Measurements from ENCODE around the gene RALGAPA1. TPM values are rescaled to one million over a fixed set of nuclear protein-coding genes. Genes with fewer than 3 reads are reported as not detected.

RALGAPA1 gene
- total RNA-seq, 1 donor from 2014 or later = 45.7 TPM

DNA sequence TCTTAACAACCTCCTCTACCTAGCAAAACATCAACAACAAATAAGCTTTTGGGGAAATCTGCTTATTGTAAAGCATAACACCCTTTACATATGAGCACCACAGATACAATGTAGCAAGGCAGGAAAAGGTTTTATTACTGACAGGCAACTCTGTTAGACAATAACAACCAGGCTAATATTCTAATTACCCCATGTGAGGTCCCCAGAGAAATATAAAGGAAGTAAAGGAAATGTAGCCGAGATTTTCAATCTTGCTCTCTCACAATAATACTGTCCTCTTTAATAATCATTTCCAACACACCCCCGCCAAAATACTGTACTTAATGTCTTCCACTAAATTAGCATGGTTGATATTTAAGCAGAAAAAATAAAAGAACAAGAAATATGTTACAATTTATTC lies 289.1 kb downstream of the RALGAPA1 start:
- peaks cover 11% of the 10 kb centered on the region for H3K27me3 Mint-ChIP-seq
- H3K4me1 Mint-ChIP-seq (ENCODE audit: unreplicated experiment) = no peaks in the 10 kb centered on the region
- no peaks in the 10 kb centered on the region for H3K36me3 Mint-ChIP-seq
- H3K4me3 Mint-ChIP-seq = no peak overlapping the region
- DNase-seq (ENCODE audit: extremely low spot score, unreplicated experiment) = no peak
- no peak overlapping the region for H3K27ac Mint-ChIP-seq
- TF ChIP-seq, protein P1, sequence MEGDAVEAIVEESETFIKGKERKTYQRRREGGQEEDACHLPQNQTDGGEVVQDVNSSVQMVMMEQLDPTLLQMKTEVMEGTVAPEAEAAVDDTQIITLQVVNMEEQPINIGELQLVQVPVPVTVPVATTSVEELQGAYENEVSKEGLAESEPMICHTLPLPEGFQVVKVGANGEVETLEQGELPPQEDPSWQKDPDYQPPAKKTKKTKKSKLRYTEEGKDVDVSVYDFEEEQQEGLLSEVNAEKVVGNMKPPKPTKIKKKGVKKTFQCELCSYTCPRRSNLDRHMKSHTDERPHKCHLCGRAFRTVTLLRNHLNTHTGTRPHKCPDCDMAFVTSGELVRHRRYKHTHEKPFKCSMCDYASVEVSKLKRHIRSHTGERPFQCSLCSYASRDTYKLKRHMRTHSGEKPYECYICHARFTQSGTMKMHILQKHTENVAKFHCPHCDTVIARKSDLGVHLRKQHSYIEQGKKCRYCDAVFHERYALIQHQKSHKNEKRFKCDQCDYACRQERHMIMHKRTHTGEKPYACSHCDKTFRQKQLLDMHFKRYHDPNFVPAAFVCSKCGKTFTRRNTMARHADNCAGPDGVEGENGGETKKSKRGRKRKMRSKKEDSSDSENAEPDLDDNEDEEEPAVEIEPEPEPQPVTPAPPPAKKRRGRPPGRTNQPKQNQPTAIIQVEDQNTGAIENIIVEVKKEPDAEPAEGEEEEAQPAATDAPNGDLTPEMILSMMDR (conservative IDR thresholded peaks at IDR 0.05) = no peak
- H3K9me3 Mint-ChIP-seq = no peaks in the 10 kb centered on the region

DNA sequence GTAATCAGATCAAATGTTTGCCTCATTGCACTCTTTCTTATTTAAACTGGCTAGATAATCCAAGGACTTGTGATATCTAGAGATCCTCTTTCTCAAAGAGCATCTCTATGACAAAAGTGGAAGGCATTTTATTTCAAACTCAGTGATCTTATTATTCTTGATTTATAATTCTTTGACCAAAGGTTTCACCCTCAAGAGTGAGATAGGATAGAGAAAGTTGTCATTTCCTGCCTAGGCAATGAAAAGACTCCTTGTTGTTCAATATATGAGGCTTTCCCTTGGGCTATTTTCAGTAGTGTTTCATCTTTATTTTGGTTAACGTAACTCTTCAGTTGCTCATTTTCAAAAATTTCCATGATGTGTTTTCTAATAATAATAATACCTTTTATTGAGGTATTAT lies 293.2 kb downstream of the RALGAPA1 start:
- TF ChIP-seq, protein P1 (conservative IDR thresholded peaks at IDR 0.05) = no peak
- Mint-ChIP-seq H3K4me1 (ENCODE audit: unreplicated experiment) (no peaks in the 10 kb centered on the region), H3K9me3 (no peaks in the 10 kb centered on the region), H3K27ac (no peak overlapping the region), H3K36me3 (no peaks in the 10 kb centered on the region), H3K4me3 (no peak overlapping the region), H3K27me3 (peaks cover 7% of the 10 kb centered on the region)
- DNase-seq (ENCODE audit: extremely low spot score, unreplicated experiment) = no peak

DNA sequence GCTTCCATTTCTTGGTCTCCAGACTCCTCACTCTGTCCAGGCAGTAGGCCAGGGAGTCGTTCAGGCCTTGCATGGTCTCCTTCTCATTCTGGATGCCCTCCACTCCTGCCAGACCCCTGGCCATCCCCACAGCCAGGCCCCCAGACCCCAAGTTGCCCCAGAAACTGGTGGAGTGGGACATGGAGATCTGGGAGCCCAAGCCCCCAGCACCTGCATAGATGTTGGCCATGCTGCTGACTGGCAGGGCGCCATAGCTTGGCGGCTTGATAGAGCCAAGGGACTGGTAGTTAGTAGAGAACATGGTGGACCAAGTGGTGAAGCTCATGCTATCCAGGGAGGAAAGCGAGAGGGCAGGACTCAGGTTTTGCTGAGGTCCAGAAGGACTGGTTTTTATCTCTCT lies 296.3 kb downstream of the RALGAPA1 start:
- no peaks in the 10 kb centered on the region for H3K4me1 Mint-ChIP-seq (ENCODE audit: unreplicated experiment)
- no peak for DNase-seq (ENCODE audit: extremely low spot score, unreplicated experiment)

DNA sequence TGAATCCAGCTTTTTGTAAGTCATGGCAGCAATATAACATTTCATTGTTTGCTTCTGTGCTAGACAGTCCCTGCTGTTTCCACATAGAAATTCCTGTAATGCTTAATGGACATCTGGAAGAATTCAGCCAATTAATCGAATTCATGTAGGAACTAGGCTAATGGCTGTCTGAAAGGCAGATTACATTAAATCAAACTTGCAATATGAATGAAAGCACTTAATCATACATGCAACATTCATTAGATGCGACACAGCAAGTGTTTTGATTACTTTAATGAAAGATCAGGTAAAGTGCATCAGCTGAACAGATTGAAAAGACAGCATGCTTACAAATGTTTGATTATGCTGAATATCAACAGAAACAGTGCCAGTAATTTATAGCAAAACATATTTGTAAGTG lies 299.2 kb downstream of the RALGAPA1 start:
- peaks cover 10% of the 10 kb centered on the region for H3K27me3 Mint-ChIP-seq
- H3K4me3 Mint-ChIP-seq = no peak overlapping the region
- TF ChIP-seq, protein P1 (conservative IDR thresholded peaks at IDR 0.05) = no peak
- DNase-seq (ENCODE audit: extremely low spot score, unreplicated experiment) = no peak
- H3K9me3 Mint-ChIP-seq = no peaks in the 10 kb centered on the region
- no peak overlapping the region for H3K27ac Mint-ChIP-seq
- no peaks in the 10 kb centered on the region for H3K36me3 Mint-ChIP-seq
- H3K4me1 Mint-ChIP-seq (ENCODE audit: unreplicated experiment) = no peaks in the 10 kb centered on the region

More for the DNA sequence above, 296.3 kb downstream of the RALGAPA1 start:
- H3K27me3 Mint-ChIP-seq = peaks cover 8% of the 10 kb centered on the region
- TF ChIP-seq, protein P1 (conservative IDR thresholded peaks at IDR 0.05) = no peak
- H3K4me3 Mint-ChIP-seq = no peak overlapping the region
- no peak overlapping the region for H3K27ac Mint-ChIP-seq
- no peaks in the 10 kb centered on the region for H3K9me3 Mint-ChIP-seq
- H3K36me3 Mint-ChIP-seq = no peaks in the 10 kb centered on the region

DNA sequence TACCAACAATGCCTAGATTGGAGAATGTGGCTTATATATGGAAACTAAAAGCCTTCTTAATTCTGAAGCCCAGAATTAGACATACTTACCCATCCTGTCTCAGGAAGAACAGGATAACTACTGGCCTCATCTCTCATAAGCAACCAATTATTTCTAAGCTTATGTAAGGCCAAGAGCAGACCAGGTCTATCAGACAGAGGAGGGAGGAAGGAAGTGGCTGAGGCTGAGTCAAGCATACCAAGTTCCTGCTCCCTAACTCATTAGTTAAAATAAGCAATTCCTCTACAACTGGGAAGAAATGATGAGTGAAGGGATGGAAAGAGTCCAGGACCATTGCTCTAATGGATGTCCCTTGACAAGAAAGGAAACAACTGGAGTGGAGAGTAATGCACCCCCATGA lies 302.2 kb downstream of the RALGAPA1 start:
- H3K9me3 Mint-ChIP-seq = no peaks in the 10 kb centered on the region
- H3K27ac Mint-ChIP-seq = no peak overlapping the region
- H3K36me3 Mint-ChIP-seq = no peaks in the 10 kb centered on the region
- TF ChIP-seq, protein P1 (conservative IDR thresholded peaks at IDR 0.05) = no peak
- H3K27me3 Mint-ChIP-seq = peaks cover 23% of the 10 kb centered on the region
- no peaks in the 10 kb centered on the region for H3K4me1 Mint-ChIP-seq (ENCODE audit: unreplicated experiment)
- H3K4me3 Mint-ChIP-seq = no peak overlapping the region
- DNase-seq (ENCODE audit: extremely low spot score, unreplicated experiment) = no peak

DNA sequence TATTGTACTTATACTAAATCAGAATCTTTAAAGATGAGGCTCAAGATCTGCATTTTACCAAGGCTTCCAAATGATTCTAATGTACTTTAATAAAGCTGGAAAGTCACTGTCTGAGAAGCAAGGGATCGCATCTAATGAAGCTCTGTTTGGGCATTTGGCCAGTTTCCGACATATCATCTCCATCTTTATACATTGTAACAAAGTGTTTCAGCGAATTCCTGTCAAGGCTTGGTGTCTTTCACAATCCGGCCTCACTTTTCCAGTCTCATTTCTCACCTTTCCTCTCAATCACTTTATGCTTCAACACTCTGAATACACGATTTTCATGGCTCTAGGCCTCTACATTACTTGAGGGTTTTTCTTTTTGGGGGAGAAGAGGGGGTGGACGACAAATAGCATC lies 302.6 kb downstream of the RALGAPA1 start:
- TF ChIP-seq, protein P1 (conservative IDR thresholded peaks at IDR 0.05) = no peak
- no peaks in the 10 kb centered on the region for H3K36me3 Mint-ChIP-seq
- H3K27ac Mint-ChIP-seq = no peak overlapping the region
- H3K27me3 Mint-ChIP-seq = peaks cover 27% of the 10 kb centered on the region
- no peaks in the 10 kb centered on the region for H3K4me1 Mint-ChIP-seq (ENCODE audit: unreplicated experiment)
- H3K9me3 Mint-ChIP-seq = no peaks in the 10 kb centered on the region
- no peak overlapping the region for H3K4me3 Mint-ChIP-seq
- no peak for DNase-seq (ENCODE audit: extremely low spot score, unreplicated experiment)
